Smooth muscle cell (in vitro differentiated cells): ENCODE data around the gene EZR. TPM values are rescaled to one million over a fixed set of nuclear protein-coding genes. Genes with fewer than 3 reads are reported as not detected.
A peak's percentile ranks its signal among the peaks of the same experiment; 100 is the strongest.
"Not testable (repeated sequence)": the region's sequence is repeated elsewhere in the genome, so short reads cannot be mapped to it uniquely, and the experiment has no call there.

Experiments
- DNase-seq: peaks from one replicate; lab custom pipeline; 2025; ENCODE audit not compliant: unreplicated experiment; lab: John Stamatoyannopoulos, UW
- H2AFZ ChIP-seq: fragments of 200-600 bp; sonication (generic); 2 replicates; pipeline ENCODE4 v1.6.0; 2016; ENCODE audit warnings: antibody characterized with exemption, low read depth, mild to moderate bottlenecking
- H3F3A ChIP-seq: fragments of 200-600 bp; sonication (generic); 2 replicates; pipeline ENCODE4 v1.6.0; 2017; ENCODE audit warnings: antibody characterized with exemption, low read depth
- H3K27ac ChIP-seq: fragments of 200-600 bp; sonication (generic); 2 replicates; pipeline ENCODE4 v1.5.1; 2016; ENCODE audit warnings: low read depth, mild to moderate bottlenecking
- H3K27me3 ChIP-seq: fragments of 200-600 bp; sonication (generic); 2 replicates; pipeline ENCODE4 v1.6.1; 2016; ENCODE audit warnings: low read depth, mild to moderate bottlenecking
- H3K36me3 ChIP-seq: fragments of 200-600 bp; sonication (generic); 2 replicates; pipeline ENCODE4 v1.5.1; 2016; ENCODE audit warnings: low read depth
- H3K4me1 ChIP-seq: fragments of 200-600 bp; sonication (generic); 2 replicates; pipeline ENCODE4 v1.5.1; 2016; ENCODE audit warnings: low read depth
- H3K4me2 ChIP-seq: fragments of 200-600 bp; sonication (generic); 2 replicates; pipeline ENCODE4 v1.6.0; 2016; ENCODE audit warnings: mild to moderate bottlenecking
- H3K4me3 ChIP-seq: fragments of 200-600 bp; sonication (generic); 2 replicates; pipeline ENCODE4 v1.5.1; 2016; ENCODE audit warnings: mild to moderate bottlenecking
- H3K79me2 ChIP-seq: fragments of 200-600 bp; sonication (generic); 2 replicates; pipeline ENCODE4 v1.6.0; 2016; ENCODE audit warnings: low read depth, mild to moderate bottlenecking
- H3K9ac ChIP-seq: fragments of 200-600 bp; sonication (generic); 2 replicates; pipeline ENCODE4 v1.6.0; 2016; ENCODE audit warnings: low read depth
- H3K9me3 ChIP-seq: fragments of 200-600 bp; sonication (generic); replicated peaks from 2 replicates; pipeline ENCODE4 v1.5.1; 2016; ENCODE audit warnings: low read depth
- H4K20me1 ChIP-seq: fragments of 200-600 bp; sonication (generic); 2 replicates; pipeline ENCODE4 v1.6.0; 2016; ENCODE audit warnings: low read depth
- CTCF ChIP-seq: fragments of 200-600 bp; sonication (generic); IDR thresholded peaks from 2 replicates; pipeline ENCODE4 v1.5.1; 2017; ENCODE audit warnings: borderline replicate concordance, mild to moderate bottlenecking, antibody characterized with exemption; ENCODE audit not compliant: insufficient read depth, poor library complexity, severe bottlenecking
- WGBS: methylation state at CpG from one replicate; pipeline ENCODE4 v1.1.7; 2016; ENCODE audit warnings: low lambda C conversion rate; 5-methylcytosine and 5-hydroxymethylcytosine counted together
- polyA plus RNA-seq: library from polyadenylated mRNA; unstranded; fragments of >200 nt; fragmentation: Nextera tagmentation; extraction: Ambion mirVana; gene quantifications from 2 replicates; pipeline ENCODE4 v1.2.1, GENCODE V29; 2016
- total RNA-seq: library from RNA; depleted of rRNA; stranded (reverse); fragments of >200 nt; gene quantifications from 2 replicates; pipeline ENCODE4 v1.2.3, GENCODE V29; 2014

The EZR gene
- total and polyA plus RNA-seq, 2 experiments from 2014 or later: 55.0 to 113 TPM

- WGBS: 88% methylated on average over 3 of the region's 3 CpGs
- Histone ChIP-seq H3F3A (no peaks in the 10 kb centered on the region), H4K20me1 (no peaks in the 10 kb centered on the region), H3K27me3 (no peaks in the 10 kb centered on the region), H3K9ac (no peak overlapping the region), H2AFZ (no peak overlapping the region), H3K4me3 (no peak overlapping the region), H3K79me2 (no peaks in the 10 kb centered on the region), H3K27ac (no peak overlapping the region), H3K4me1 (no peaks in the 10 kb centered on the region), H3K9me3 (no peaks in the 10 kb centered on the region), H3K4me2 (no peak overlapping the region), H3K36me3 (no peaks in the 10 kb centered on the region)
- no peak for TF ChIP-seq CTCF
- DNase-seq: no peak
These were observed 22.2 kb upstream of the EZR start for GRCh38 chr6:158841358-158841757.

GRCh38 chr6:158840465-158840864 lies 21.3 kb upstream of the EZR start:
- no peak overlapping the region for H3K9ac ChIP-seq
- DNase-seq: no peak
- no peaks in the 10 kb centered on the region for H4K20me1 ChIP-seq
- H3K4me3 ChIP-seq: no peak overlapping the region
- no peaks in the 10 kb centered on the region for H3K27me3 ChIP-seq
- no peak overlapping the region for H2AFZ ChIP-seq
- H3K79me2 ChIP-seq: no peaks in the 10 kb centered on the region
- no peak overlapping the region for H3K4me2 ChIP-seq
- H3K27ac ChIP-seq: no peak overlapping the region
- no peaks in the 10 kb centered on the region for H3F3A ChIP-seq
- H3K36me3 ChIP-seq: no peaks in the 10 kb centered on the region
- 100% methylated on average over 1 of the region's 1 CpG for WGBS
- no peaks in the 10 kb centered on the region for H3K9me3 ChIP-seq
- H3K4me1 ChIP-seq: no peaks in the 10 kb centered on the region
- TF ChIP-seq CTCF: no peak

GRCh38 chr6:158839796-158840195 lies 20.6 kb upstream of the EZR start:
- Histone ChIP-seq H3K27me3 (no peaks in the 10 kb centered on the region), H3K4me1 (no peaks in the 10 kb centered on the region), H3K36me3 (no peaks in the 10 kb centered on the region), H3F3A (no peaks in the 10 kb centered on the region), H3K79me2 (no peaks in the 10 kb centered on the region), H3K4me2 (no peak overlapping the region), H3K27ac (no peak overlapping the region), H3K4me3 (no peak overlapping the region), H4K20me1 (no peaks in the 10 kb centered on the region), H2AFZ (no peak overlapping the region), H3K9ac (no peak overlapping the region), H3K9me3 (no peaks in the 10 kb centered on the region)
- 77% methylated on average over 4 of the region's 5 CpGs for WGBS
- TF ChIP-seq CTCF: no peak
- no peak for DNase-seq

- not testable (repeated sequence) for DNase-seq, H3K4me3 ChIP-seq, H3K79me2 ChIP-seq, H3K4me1 ChIP-seq, H3K27me3 ChIP-seq, H3F3A ChIP-seq, H4K20me1 ChIP-seq, H3K36me3 ChIP-seq, H3K9me3 ChIP-seq
- H3K4me2 ChIP-seq: peak overlapping the region; percentile 26
- H3K9ac ChIP-seq: peak overlapping the region; percentile 39
- WGBS: 90% methylated on average over 3 of the region's 3 CpGs
- peak overlapping the region; percentile 2 for H2AFZ ChIP-seq
- peak overlapping the region; percentile 72 for H3K27ac ChIP-seq
These were observed 19.6 kb upstream of the EZR start for GRCh38 chr6:158838790-158839189.
